ENCODE results near the gene AP2S1.

AP2S1 gene

GRCh38 chr19:46850228-46851203 is at the start of gene AP2S1:
TSS of gene AP2S1 (minus strand) at chr19:46850846. CDS start at chr19:46850766, 80 bp downstream.
- H3K4me1 ChIP-seq (ENCODE audit: control insufficient read depth in 2 of 2, insufficient read depth in 2 of 2, low read length in 2 of 2): peaks cover 13 to 17% of the 10 kb centered on the region in 2 donors
- peak within 1 kb of the TSS; percentile 76 to 87 for H3K9ac ChIP-seq (ENCODE audit: low read depth in 1 of 2, low read length in 2 of 2)
- peak within 1 kb of the TSS; percentile 76 to 96 for H3K4me3 ChIP-seq (ENCODE audit: low read length in 2 of 2)
- H3K27me3 ChIP-seq (ENCODE audit: control insufficient read depth in 2 of 2, insufficient read depth in 2 of 2, low read length in 2 of 2): no peaks in the 10 kb centered on the region
- H3K36me3 ChIP-seq (ENCODE audit: control insufficient read depth in 2 of 2, insufficient read depth in 2 of 2, low read length in 2 of 2): peaks cover 4% of the 10 kb centered on the region in 2 donors
- peak within 1 kb of the TSS; percentile 69 to 89 for H3K27ac ChIP-seq (ENCODE audit: low read depth in 2 of 2, low read length in 2 of 2)
- no peaks in the 10 kb centered on the region for H3K9me3 ChIP-seq (ENCODE audit: control insufficient read depth in 2 of 2, low read length in 2 of 2)

- no peaks in the 10 kb centered on the region for H3K36me3 ChIP-seq (ENCODE audit: control insufficient read depth in 2 of 2, insufficient read depth in 2 of 2, low read length in 2 of 2)
- no peaks in the 10 kb centered on the region for H3K9me3 ChIP-seq (ENCODE audit: control insufficient read depth in 2 of 2, low read length in 2 of 2)
- no peak overlapping the region for H3K4me3 ChIP-seq (ENCODE audit: low read length in 2 of 2)
- no peak overlapping the region for H3K9ac ChIP-seq (ENCODE audit: low read depth in 1 of 2, low read length in 2 of 2)
- no peak overlapping the region for H3K27ac ChIP-seq (ENCODE audit: low read depth in 2 of 2, low read length in 2 of 2)
- peaks cover 3 to 7% of the 10 kb centered on the region in 2 donors for H3K4me1 ChIP-seq (ENCODE audit: control insufficient read depth in 2 of 2, insufficient read depth in 2 of 2, low read length in 2 of 2)
- H3K27me3 ChIP-seq (ENCODE audit: control insufficient read depth in 2 of 2, insufficient read depth in 2 of 2, low read length in 2 of 2): no peaks in the 10 kb centered on the region
These were observed 49.7 kb upstream of the AP2S1 start for GRCh38 chr19:46900341-46900740.

- H3K9ac ChIP-seq (ENCODE audit: low read depth in 1 of 2, low read length in 2 of 2): no peak overlapping the region
- H3K27ac ChIP-seq (ENCODE audit: low read depth in 2 of 2, low read length in 2 of 2): no peak overlapping the region
- no peaks in the 10 kb centered on the region for H3K27me3 ChIP-seq (ENCODE audit: control insufficient read depth in 2 of 2, insufficient read depth in 2 of 2, low read length in 2 of 2)
- no peak overlapping the region for H3K4me3 ChIP-seq (ENCODE audit: low read length in 2 of 2)
- no peaks in the 10 kb centered on the region for H3K36me3 ChIP-seq (ENCODE audit: control insufficient read depth in 2 of 2, insufficient read depth in 2 of 2, low read length in 2 of 2)
- H3K9me3 ChIP-seq (ENCODE audit: control insufficient read depth in 2 of 2, low read length in 2 of 2): no peaks in the 10 kb centered on the region
- H3K4me1 ChIP-seq (ENCODE audit: control insufficient read depth in 2 of 2, insufficient read depth in 2 of 2, low read length in 2 of 2): peaks cover 3 to 7% of the 10 kb centered on the region in 2 donors
These were observed 48.1 kb upstream of the AP2S1 start for GRCh38 chr19:46898731-46899130.

- Histone ChIP-seq H3K9ac (ENCODE audit: low read depth in 1 of 2, low read length in 2 of 2) (no peak overlapping the region), H3K36me3 (ENCODE audit: control insufficient read depth in 2 of 2, insufficient read depth in 2 of 2, low read length in 2 of 2) (no peaks in the 10 kb centered on the region), H3K4me3 (ENCODE audit: low read length in 2 of 2) (no peak overlapping the region), H3K4me1 (ENCODE audit: control insufficient read depth in 2 of 2, insufficient read depth in 2 of 2, low read length in 2 of 2) (peaks cover 6 to 15% of the 10 kb centered on the region in 2 donors), H3K27me3 (ENCODE audit: control insufficient read depth in 2 of 2, insufficient read depth in 2 of 2, low read length in 2 of 2) (no peaks in the 10 kb centered on the region), H3K27ac (ENCODE audit: low read depth in 2 of 2, low read length in 2 of 2) (no peak overlapping the region), H3K9me3 (ENCODE audit: control insufficient read depth in 2 of 2, low read length in 2 of 2) (no peaks in the 10 kb centered on the region)
These were observed 45.6 kb upstream of the AP2S1 start for GRCh38 chr19:46896076-46896794.

- Histone ChIP-seq H3K27ac (ENCODE audit: low read depth in 2 of 2, low read length in 2 of 2) (no peak overlapping the region), H3K36me3 (ENCODE audit: control insufficient read depth in 2 of 2, insufficient read depth in 2 of 2, low read length in 2 of 2) (no peaks in the 10 kb centered on the region), H3K9ac (ENCODE audit: low read depth in 1 of 2, low read length in 2 of 2) (no peak overlapping the region), H3K9me3 (ENCODE audit: control insufficient read depth in 2 of 2, low read length in 2 of 2) (no peaks in the 10 kb centered on the region), H3K4me3 (ENCODE audit: low read length in 2 of 2) (no peak overlapping the region), H3K27me3 (ENCODE audit: control insufficient read depth in 2 of 2, insufficient read depth in 2 of 2, low read length in 2 of 2) (no peaks in the 10 kb centered on the region), H3K4me1 (ENCODE audit: control insufficient read depth in 2 of 2, insufficient read depth in 2 of 2, low read length in 2 of 2) (peaks cover 11 to 17% of the 10 kb centered on the region in 2 donors)
These were observed 41.9 kb upstream of the AP2S1 start for GRCh38 chr19:46892252-46893179.

GRCh38 chr19:46890423-46891170 is 40.0 kb upstream of the AP2S1 start:
- peak overlapping the region; percentile 48 to 72 for H3K27ac ChIP-seq (ENCODE audit: low read depth in 2 of 2, low read length in 2 of 2)
- H3K9ac ChIP-seq (ENCODE audit: low read depth in 1 of 2, low read length in 2 of 2): peak overlapping the region in 1 of 2 donors; percentile 19
- H3K9me3 ChIP-seq (ENCODE audit: control insufficient read depth in 2 of 2, low read length in 2 of 2): no peaks in the 10 kb centered on the region
- peaks cover 11 to 17% of the 10 kb centered on the region in 2 donors for H3K4me1 ChIP-seq (ENCODE audit: control insufficient read depth in 2 of 2, insufficient read depth in 2 of 2, low read length in 2 of 2)
- H3K27me3 ChIP-seq (ENCODE audit: control insufficient read depth in 2 of 2, insufficient read depth in 2 of 2, low read length in 2 of 2): no peaks in the 10 kb centered on the region
- H3K36me3 ChIP-seq (ENCODE audit: control insufficient read depth in 2 of 2, insufficient read depth in 2 of 2, low read length in 2 of 2): no peaks in the 10 kb centered on the region
- peak overlapping the region in 1 of 2 donors; percentile 14 for H3K4me3 ChIP-seq (ENCODE audit: low read length in 2 of 2)

GRCh38 chr19:46887240-46887782 is 36.7 kb upstream of the AP2S1 start:
- H3K27ac ChIP-seq (ENCODE audit: low read depth in 2 of 2, low read length in 2 of 2): no peak overlapping the region
- H3K9ac ChIP-seq (ENCODE audit: low read depth in 1 of 2, low read length in 2 of 2): no peak overlapping the region
- H3K4me1 ChIP-seq (ENCODE audit: control insufficient read depth in 2 of 2, insufficient read depth in 2 of 2, low read length in 2 of 2): peaks cover 9 to 12% of the 10 kb centered on the region in 2 donors
- H3K9me3 ChIP-seq (ENCODE audit: control insufficient read depth in 2 of 2, low read length in 2 of 2): no peaks in the 10 kb centered on the region
- no peak overlapping the region for H3K4me3 ChIP-seq (ENCODE audit: low read length in 2 of 2)
- no peaks in the 10 kb centered on the region for H3K36me3 ChIP-seq (ENCODE audit: control insufficient read depth in 2 of 2, insufficient read depth in 2 of 2, low read length in 2 of 2)
- H3K27me3 ChIP-seq (ENCODE audit: control insufficient read depth in 2 of 2, insufficient read depth in 2 of 2, low read length in 2 of 2): no peaks in the 10 kb centered on the region

- Histone ChIP-seq H3K4me1 (ENCODE audit: control insufficient read depth in 2 of 2, insufficient read depth in 2 of 2, low read length in 2 of 2) (peaks cover 9 to 11% of the 10 kb centered on the region in 2 donors), H3K9me3 (ENCODE audit: control insufficient read depth in 2 of 2, low read length in 2 of 2) (no peaks in the 10 kb centered on the region), H3K4me3 (ENCODE audit: low read length in 2 of 2) (no peak overlapping the region), H3K27me3 (ENCODE audit: control insufficient read depth in 2 of 2, insufficient read depth in 2 of 2, low read length in 2 of 2) (no peaks in the 10 kb centered on the region), H3K27ac (ENCODE audit: low read depth in 2 of 2, low read length in 2 of 2) (no peak overlapping the region), H3K9ac (ENCODE audit: low read depth in 1 of 2, low read length in 2 of 2) (no peak overlapping the region), H3K36me3 (ENCODE audit: control insufficient read depth in 2 of 2, insufficient read depth in 2 of 2, low read length in 2 of 2) (no peaks in the 10 kb centered on the region)
These were observed 36.0 kb upstream of the AP2S1 start for GRCh38 chr19:46886546-46887239.

Measured in mucosa of rectum (tissue), 2 donors.